GM23338 (cell line): ENCODE measurements around the gene YBX2. TPM values are rescaled to one million over a fixed set of nuclear protein-coding genes. Genes with fewer than 3 reads are reported as not detected.

Experiments
- ATAC-seq: fragments of 200-7000 bp; cut with Tn5 transposase; 3 replicates; pipeline ENCODE4 v1.9.1; 2020
- DNase-seq: peaks from one replicate; pipeline ENCODE4 v3.0.0-alpha.2; 2015; ENCODE audit warnings: low spot score
- H2AFZ ChIP-seq: fragments of 200-600 bp; sonication (generic); 2 replicates; pipeline ENCODE4 v1.8.0; 2016; ENCODE audit warnings: antibody characterized with exemption, mild to moderate bottlenecking, moderate library complexity
- H3F3A ChIP-seq: fragments of 200-600 bp; sonication (generic); replicated peaks from 2 replicates; pipeline ENCODE4 v1.8.0; 2017; ENCODE audit warnings: antibody characterized with exemption, mixed run types, low read depth
- H3K27ac ChIP-seq: fragments of 200-600 bp; sonication (generic); 2 replicates; pipeline ENCODE4 v1.6.1; 2016; ENCODE audit warnings: low read depth
- H3K27me3 ChIP-seq: fragments of 200-600 bp; sonication (generic); 2 replicates; pipeline ENCODE4 v1.8.0; 2016; ENCODE audit warnings: mild to moderate bottlenecking, mixed run types, moderate library complexity; ENCODE audit not compliant: insufficient read depth
- H3K36me3 ChIP-seq: fragments of 200-600 bp; sonication (generic); 2 replicates; pipeline ENCODE4 v1.8.0; 2016; ENCODE audit warnings: mild to moderate bottlenecking; ENCODE audit not compliant: insufficient read depth
- H3K4me1 ChIP-seq: fragments of 200-600 bp; sonication (generic); 2 replicates; pipeline ENCODE4 v1.8.0; 2016; ENCODE audit warnings: mild to moderate bottlenecking, moderate library complexity; ENCODE audit not compliant: insufficient read depth
- H3K4me2 ChIP-seq: fragments of 200-600 bp; sonication (generic); 2 replicates; pipeline ENCODE4 v1.7.1; 2017; ENCODE audit warnings: mixed run types
- H3K4me3 ChIP-seq: fragments of 200-600 bp; sonication (generic); 2 replicates; pipeline ENCODE4 v1.6.1; 2016; ENCODE audit warnings: mixed run types
- H3K79me2 ChIP-seq: fragments of 200-600 bp; sonication (generic); replicated peaks from 2 replicates; pipeline ENCODE4 v1.8.0; 2017; ENCODE audit warnings: mild to moderate bottlenecking; ENCODE audit not compliant: insufficient read depth
- H3K9me2 ChIP-seq: fragments of 200-600 bp; sonication (generic); 2 replicates; pipeline ENCODE4 v1.8.0; 2017; ENCODE audit not compliant: insufficient read depth
- H4K20me1 ChIP-seq: fragments of 200-600 bp; sonication (generic); replicated peaks from 2 replicates; pipeline ENCODE4 v1.8.0; 2017; ENCODE audit warnings: mild to moderate bottlenecking; ENCODE audit not compliant: insufficient read depth
- H3K27ac Mint-ChIP-seq: 2 replicates; pipeline ENCODE4 v1.8.0; 2020; ENCODE audit warnings: inconsistent platforms, mild to moderate bottlenecking, moderate library complexity, mixed read lengths
- H3K27me3 Mint-ChIP-seq: 3 replicates; pipeline ENCODE4 v1.8.0; 2022; ENCODE audit warnings: low read depth, mild to moderate bottlenecking, moderate library complexity, mixed read lengths, inconsistent platforms; ENCODE audit not compliant: insufficient read depth, poor library complexity
- H3K36me3 Mint-ChIP-seq: 3 replicates; pipeline ENCODE4 v1.8.0; 2021; ENCODE audit warnings: low read depth, mild to moderate bottlenecking, inconsistent platforms, moderate library complexity, mixed read lengths
- H3K4me1 Mint-ChIP-seq: 3 replicates; pipeline ENCODE4 v1.8.0; 2020; ENCODE audit warnings: mild to moderate bottlenecking, inconsistent platforms, mixed read lengths
- H3K4me3 Mint-ChIP-seq: 3 replicates; pipeline ENCODE4 v1.8.0; 2021; ENCODE audit warnings: moderate library complexity, mild to moderate bottlenecking, inconsistent platforms, mixed read lengths
- H3K9me3 Mint-ChIP-seq: 3 replicates; pipeline ENCODE4 v1.8.0; 2020; ENCODE audit warnings: moderate library complexity, mild to moderate bottlenecking, inconsistent platforms, mixed read lengths
- CREB1 ChIP-seq: fragments of 250-450 bp; sonication (Bioruptor Pico); IDR thresholded peaks from 2 replicates; pipeline ENCODE4 v1.5.0; 2020; ENCODE audit warnings: low read depth, mild to moderate bottlenecking, moderate library complexity
- ETS1 ChIP-seq: IDR thresholded peaks from 2 replicates; pipeline ENCODE4 v1.6.1; 2016; ENCODE audit warnings: antibody characterized with exemption
- EZH2 ChIP-seq: fragments of 200-600 bp; sonication (generic); IDR thresholded peaks from one replicate; pipeline ENCODE4 v1.8.0; 2017; ENCODE audit warnings: antibody characterized with exemption, mild to moderate bottlenecking, low read depth; ENCODE audit not compliant: unreplicated experiment
- EZH2phosphoT487 ChIP-seq: fragments of 200-600 bp; sonication (generic); IDR thresholded peaks from one replicate; pipeline ENCODE4 v1.8.1; 2018; ENCODE audit warnings: antibody characterized with exemption; ENCODE audit not compliant: unreplicated experiment
- JUNB ChIP-seq: IDR thresholded peaks from one replicate; pipeline ENCODE4 v1.6.1; 2016; ENCODE audit warnings: antibody characterized with exemption; ENCODE audit not compliant: unreplicated experiment
- NANOG ChIP-seq: IDR thresholded peaks from 2 replicates; pipeline ENCODE4 v1.6.1; 2016; ENCODE audit warnings: antibody characterized with exemption, borderline replicate concordance
- POLR2AphosphoS5 ChIP-seq: IDR thresholded peaks from 2 replicates; pipeline ENCODE4 v1.6.1; 2016; ENCODE audit warnings: antibody characterized with exemption, low read depth
- REST ChIP-seq: IDR thresholded peaks from one replicate; pipeline ENCODE4 v1.6.1; 2018; ENCODE audit warnings: antibody characterized with exemption; ENCODE audit not compliant: unreplicated experiment
- STAT1 ChIP-seq: IDR thresholded peaks from one replicate; pipeline ENCODE4 v1.6.1; 2016; ENCODE audit warnings: antibody characterized with exemption; ENCODE audit not compliant: unreplicated experiment
- ZNF114 ChIP-seq: fragments of 250-450 bp; sonication (Bioruptor Pico); IDR thresholded peaks from 2 replicates; pipeline ENCODE4 v1.5.0; 2020; ENCODE audit warnings: mild to moderate bottlenecking, moderate library complexity
- ZNF331 ChIP-seq: fragments of 250-450 bp; sonication (Bioruptor Pico); IDR thresholded peaks from 2 replicates; pipeline ENCODE4 v1.5.0; 2020; ENCODE audit warnings: low read depth, mild to moderate bottlenecking, moderate library complexity
- ZNF462 ChIP-seq: fragments of 250-450 bp; sonication (Bioruptor Pico); IDR thresholded peaks from 2 replicates; pipeline ENCODE4 v1.5.0; 2020; ENCODE audit warnings: mild to moderate bottlenecking, moderate library complexity
- polyA plus RNA-seq: library from polyadenylated mRNA; unstranded; fragments of >200 nt; fragmentation: Nextera tagmentation; extraction: Ambion mirVana; gene quantifications from 2 replicates; pipeline ENCODE4 v1.2.1, GENCODE V29; 2016
- total RNA-seq: library from RNA; depleted of rRNA; stranded (reverse); fragments of >200 nt; shearing (Covaris generic); gene quantifications from 2 replicates; pipeline ENCODE4 v1.2.3, GENCODE V29; 2014
- TF ChIP-seq, protein P1 (sequence below), 2 experiments: fragments of 200-600 bp in 1 of 2; sonication (generic) in 1 of 2; conservative IDR thresholded peaks; 2 replicates each; pipeline versions ENCODE4 v1.5.1 to v1.6.1; 2016 to 2017; ENCODE audit warnings: antibody characterized with exemption in 2 of 2, low read depth in 2 of 2, mild to moderate bottlenecking in 2 of 2, moderate library complexity in 1 of 2

YBX2 gene
- total and polyA plus RNA-seq, 2 experiments from 2014 or later = 22.5 to 36.5 TPM

GRCh38 chr17:7322520-7323194, 28.2 kb upstream of the YBX2 start:
- H2AFZ ChIP-seq = no peak overlapping the region
- H3K4me3 ChIP-seq = no peak overlapping the region
- Mint-ChIP-seq H3K27ac (no peak overlapping the region), H3K36me3 (peaks cover 68% of the 10 kb centered on the region), H3K4me1 (no peaks in the 10 kb centered on the region), H3K27me3 (peaks cover 5% of the 10 kb centered on the region), H3K4me3 (no peak overlapping the region), H3K9me3 (no peaks in the 10 kb centered on the region)
- DNase-seq = no peak
- H3K27me3 ChIP-seq = no peaks in the 10 kb centered on the region
- H3K27ac ChIP-seq = no peak overlapping the region
- H3K79me2 ChIP-seq = peaks cover 2% of the 10 kb centered on the region; the same call in 1 of the 2 replicates
- TF ChIP-seq JUNB (no peak), ETS1 (no peak), NANOG (no peak), REST (no peak), EZH2phosphoT487 (no peak), POLR2AphosphoS5 (no peak), EZH2 (no peak), ZNF114 (CRISPR knock-in tag) (no peak), CREB1 (CRISPR knock-in tag) (no peak), ZNF331 (CRISPR knock-in tag) (no peak), ZNF462 (CRISPR knock-in tag) (no peak), STAT1 (no peak)
- TF ChIP-seq, protein P1, sequence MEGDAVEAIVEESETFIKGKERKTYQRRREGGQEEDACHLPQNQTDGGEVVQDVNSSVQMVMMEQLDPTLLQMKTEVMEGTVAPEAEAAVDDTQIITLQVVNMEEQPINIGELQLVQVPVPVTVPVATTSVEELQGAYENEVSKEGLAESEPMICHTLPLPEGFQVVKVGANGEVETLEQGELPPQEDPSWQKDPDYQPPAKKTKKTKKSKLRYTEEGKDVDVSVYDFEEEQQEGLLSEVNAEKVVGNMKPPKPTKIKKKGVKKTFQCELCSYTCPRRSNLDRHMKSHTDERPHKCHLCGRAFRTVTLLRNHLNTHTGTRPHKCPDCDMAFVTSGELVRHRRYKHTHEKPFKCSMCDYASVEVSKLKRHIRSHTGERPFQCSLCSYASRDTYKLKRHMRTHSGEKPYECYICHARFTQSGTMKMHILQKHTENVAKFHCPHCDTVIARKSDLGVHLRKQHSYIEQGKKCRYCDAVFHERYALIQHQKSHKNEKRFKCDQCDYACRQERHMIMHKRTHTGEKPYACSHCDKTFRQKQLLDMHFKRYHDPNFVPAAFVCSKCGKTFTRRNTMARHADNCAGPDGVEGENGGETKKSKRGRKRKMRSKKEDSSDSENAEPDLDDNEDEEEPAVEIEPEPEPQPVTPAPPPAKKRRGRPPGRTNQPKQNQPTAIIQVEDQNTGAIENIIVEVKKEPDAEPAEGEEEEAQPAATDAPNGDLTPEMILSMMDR (conservative IDR thresholded peaks at IDR 0.05; ENCODE audit: low read depth in 2 of 2) = no peak
- no peaks in the 10 kb centered on the region for H3K4me1 ChIP-seq
- ATAC-seq = no peak
- no peaks in the 10 kb centered on the region for H3K9me2 ChIP-seq
- H3F3A ChIP-seq = peaks cover 15% of the 10 kb centered on the region; the same call in 1 of the 2 replicates
- H4K20me1 ChIP-seq = no peaks in the 10 kb centered on the region
- peaks cover 34% of the 10 kb centered on the region for H3K36me3 ChIP-seq
- no peak overlapping the region for H3K4me2 ChIP-seq
